Transverse colon (tissue), 3 donors: ENCODE measurements around the gene CLK3.

Experiments used
- CTCF ChIP-seq, 5 experiments: fragments of 200-600 bp in 3 of 5; fragments of 450-650 bp in 2 of 5; sonication (generic) in 3 of 5; IDR thresholded peaks; 1 replicate in 2 of 5; 2 replicates in 3 of 5; pipeline ENCODE4 v1.5.1; 2016 to 2017; ENCODE audit warnings: antibody characterized with exemption in 5 of 5, inconsistent platforms in 3 of 5, mild to moderate bottlenecking in 2 of 5, moderate library complexity in 1 of 5
- POLR2A ChIP-seq: fragments of 450-650 bp; IDR thresholded peaks from one replicate; pipeline ENCODE4 v1.6.1; 2016; ENCODE audit warnings: antibody characterized with exemption, mild to moderate bottlenecking, moderate library complexity

- TF ChIP-seq CTCF (IDR thresholded peaks at IDR 0.05) (no peak), POLR2A (no peak)
These were observed 30.8 kb downstream of the CLK3 start for GRCh38 chr15:74646480-74646879.
